ENCODE results near the gene KRTAP9-7.
"Not testable (repeated sequence)": the region's sequence is repeated elsewhere in the genome, so short reads cannot be mapped to it uniquely, and the experiment has no call there.

KRTAP9-7 gene

DNA sequence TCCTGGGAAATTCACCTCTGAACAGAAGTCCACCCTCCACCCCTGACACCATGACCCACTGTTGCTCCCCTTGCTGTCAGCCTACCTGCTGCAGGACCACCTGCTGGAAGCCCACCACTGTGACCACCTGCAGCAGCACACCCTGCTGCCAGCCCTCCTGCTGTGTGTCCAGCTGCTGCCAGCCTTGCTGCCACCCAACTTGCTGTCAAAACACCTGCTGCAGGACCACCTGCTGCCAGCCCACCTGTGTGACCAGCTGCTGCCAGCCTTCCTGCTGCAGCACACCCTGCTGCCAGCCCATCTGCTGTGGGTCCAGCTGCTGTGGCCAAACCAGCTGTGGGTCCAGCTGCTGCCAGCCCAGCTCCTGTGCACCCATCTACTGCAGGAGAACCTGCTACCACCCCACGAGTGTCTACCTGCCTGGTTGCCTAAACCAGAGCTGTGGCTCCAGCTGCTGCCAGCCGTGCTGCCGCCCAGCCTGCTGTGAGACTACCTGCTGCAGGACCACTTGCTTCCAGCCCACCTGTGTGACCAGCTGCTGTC is at the start of gene KRTAP9-7:
Gene KRTAP9-7 (plus strand): TSS at position 51 of the 543 bp plus-strand sequence. CDS start 0 bp downstream, at position 51.
- DNase-seq: not testable (repeated sequence)

- DNase-seq: no peak
These were observed 49.4 kb upstream of the KRTAP9-7 start for GRCh38 chr17:41226051-41226450.

DNA sequence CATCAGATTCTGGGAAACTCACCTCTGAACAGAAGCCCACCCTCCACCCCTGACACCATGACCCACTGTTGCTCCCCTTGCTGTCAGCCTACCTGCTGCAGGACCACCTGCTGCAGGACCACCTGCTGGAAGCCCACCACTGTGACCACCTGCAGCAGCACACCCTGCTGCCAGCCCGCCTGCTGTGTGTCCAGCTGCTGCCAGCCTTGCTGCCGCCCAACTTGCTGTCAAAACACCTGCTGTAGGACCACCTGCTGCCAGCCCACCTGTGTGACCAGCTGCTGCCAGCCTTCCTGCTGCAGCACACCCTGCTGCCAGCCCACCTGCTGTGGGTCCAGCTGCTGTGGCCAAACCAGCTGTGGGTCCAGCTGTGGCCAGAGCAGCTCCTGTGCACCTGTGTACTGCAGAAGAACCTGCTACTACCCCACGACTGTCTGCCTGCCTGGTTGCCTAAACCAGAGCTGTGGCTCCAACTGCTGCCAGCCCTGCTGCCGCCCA is 48.9 kb upstream of the KRTAP9-7 start, which contains the start of gene KRTAP9-2:
Gene KRTAP9-2 (plus strand): TSS at position 51 of the 498 bp plus-strand sequence. CDS start 7 bp downstream, at position 58.
- not testable (repeated sequence) for DNase-seq

GRCh38 chr17:41230094-41230493 is 45.4 kb upstream of the KRTAP9-7 start:
- no peak for DNase-seq

DNA sequence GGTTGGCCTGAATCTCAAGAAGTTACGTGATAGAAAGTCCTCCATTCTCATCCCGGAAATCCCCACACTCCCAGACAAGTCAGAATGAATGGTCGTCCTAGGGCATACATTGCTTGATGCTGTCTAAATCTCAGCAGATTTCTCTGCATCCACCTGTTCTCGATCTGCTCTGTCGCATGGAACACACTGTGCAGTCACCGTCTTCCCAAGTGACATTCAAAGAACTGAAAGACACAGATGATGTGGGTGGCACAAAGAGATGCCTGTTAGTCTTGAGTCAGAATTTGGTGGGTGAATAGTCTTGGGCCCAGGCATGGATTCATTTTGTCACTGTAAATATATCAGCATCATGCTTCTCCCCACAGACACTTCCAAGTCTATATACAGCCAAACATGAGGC is 43.8 kb upstream of the KRTAP9-7 start:
- DNase-seq: no peak

GRCh38 chr17:41232399-41233105 is 42.9 kb upstream of the KRTAP9-7 start, which contains the start of gene KRTAP9-3:
KRTAP9-3 (plus strand) TSS chr17:41232449; CDS start chr17:41232502, 53 bp downstream.
- not testable (repeated sequence) for DNase-seq

GRCh38 chr17:41237116-41237515 is 38.4 kb upstream of the KRTAP9-7 start:
- not testable (repeated sequence) for DNase-seq

- DNase-seq: not testable (repeated sequence)
These were observed 37.5 kb upstream of the KRTAP9-7 start, which contains the start of gene KRTAP9-8 for GRCh38 chr17:41237949-41238437. KRTAP9-8 (plus strand) TSS chr17:41237999; CDS start chr17:41238052, 53 bp downstream.

DNA sequence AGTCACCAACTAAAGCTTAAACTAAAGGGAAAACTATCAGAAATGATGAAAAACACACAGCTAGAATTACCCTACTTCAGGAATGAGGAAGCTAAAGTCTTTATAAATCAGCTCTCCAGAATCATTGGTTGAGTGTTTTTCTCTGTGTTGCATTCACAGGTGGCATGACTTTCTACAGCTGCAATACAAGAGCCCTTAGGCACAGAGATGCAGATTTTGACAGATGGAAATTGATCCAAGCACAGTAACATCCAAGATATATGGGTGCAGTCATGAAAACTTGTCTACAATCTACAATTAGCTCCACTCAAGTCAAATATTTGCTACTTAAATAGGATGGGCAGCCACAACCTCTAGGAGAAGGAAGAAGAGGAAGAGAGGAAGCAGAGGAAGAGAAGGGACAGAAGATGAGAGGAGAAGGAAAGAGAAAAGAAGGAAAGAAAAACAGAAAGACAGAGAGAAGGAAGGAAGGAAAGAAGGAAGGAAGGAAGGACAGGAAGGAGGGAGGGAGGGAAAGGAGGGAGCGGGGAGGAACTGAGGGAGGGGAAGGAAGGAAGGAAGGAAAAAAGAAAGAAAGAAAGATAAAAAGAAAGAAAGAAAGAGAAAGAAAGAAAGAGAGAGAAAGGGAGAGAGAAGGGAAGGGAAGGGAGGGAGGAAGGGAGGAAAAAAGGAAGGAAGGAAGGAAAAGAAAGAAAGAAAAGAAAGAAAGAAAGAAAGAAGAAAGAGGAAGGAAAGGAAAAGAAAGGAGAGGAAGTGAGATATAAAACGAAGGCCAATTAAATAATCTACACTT is 28.3 kb upstream of the KRTAP9-7 start:
- not testable (repeated sequence) for DNase-seq

DNA sequence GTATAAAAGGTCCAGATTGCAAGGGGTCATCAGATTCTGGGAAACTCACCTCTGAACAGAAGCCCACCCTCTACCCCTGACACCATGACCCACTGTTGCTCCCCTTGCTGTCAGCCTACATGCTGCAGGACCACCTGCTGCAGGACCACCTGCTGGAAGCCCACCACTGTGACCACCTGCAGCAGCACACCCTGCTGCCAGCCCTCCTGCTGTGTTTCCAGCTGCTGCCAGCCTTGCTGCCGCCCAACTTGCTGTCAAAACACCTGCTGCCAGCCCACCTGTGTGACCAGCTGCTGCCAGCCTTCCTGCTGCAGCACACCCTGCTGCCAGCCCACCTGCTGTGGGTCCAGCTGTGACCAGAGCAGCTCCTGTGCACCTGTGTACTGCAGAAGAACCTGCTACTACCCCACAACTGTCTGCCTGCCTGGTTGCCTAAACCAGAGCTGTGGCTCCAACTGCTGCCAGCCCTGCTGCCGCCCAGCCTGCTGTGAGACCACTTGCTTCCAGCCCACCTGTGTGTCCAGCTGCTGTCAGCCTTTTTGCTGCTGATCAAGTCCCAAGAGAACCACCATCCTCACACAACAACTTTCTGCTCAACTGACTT is 25.8 kb upstream of the KRTAP9-7 start, which contains the start of gene KRTAP9-4:
Gene KRTAP9-4 (plus strand): TSS at position 51 of the 604 bp plus-strand sequence. CDS start 34 bp downstream, at position 85.
- DNase-seq: not testable (repeated sequence)

DNA sequence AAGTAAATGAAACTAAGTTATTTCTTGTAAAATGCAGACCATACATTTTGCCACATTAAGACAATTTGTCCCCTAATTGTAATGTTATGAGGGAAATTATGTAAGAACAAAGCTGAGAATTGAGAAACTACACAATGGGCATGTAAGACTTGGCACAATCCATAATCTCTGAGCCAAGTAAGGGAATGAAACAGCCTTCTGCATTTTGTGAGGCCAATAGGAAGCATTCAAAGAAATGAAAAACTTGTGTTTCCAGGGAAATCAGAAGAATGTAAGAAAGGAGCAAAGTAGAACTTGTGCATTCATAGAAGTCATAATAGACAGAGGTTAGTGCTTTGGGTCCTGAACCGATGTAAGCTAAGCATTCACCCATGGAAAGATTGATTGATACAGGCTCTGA is 24.2 kb upstream of the KRTAP9-7 start:
- no peak for DNase-seq

DNA sequence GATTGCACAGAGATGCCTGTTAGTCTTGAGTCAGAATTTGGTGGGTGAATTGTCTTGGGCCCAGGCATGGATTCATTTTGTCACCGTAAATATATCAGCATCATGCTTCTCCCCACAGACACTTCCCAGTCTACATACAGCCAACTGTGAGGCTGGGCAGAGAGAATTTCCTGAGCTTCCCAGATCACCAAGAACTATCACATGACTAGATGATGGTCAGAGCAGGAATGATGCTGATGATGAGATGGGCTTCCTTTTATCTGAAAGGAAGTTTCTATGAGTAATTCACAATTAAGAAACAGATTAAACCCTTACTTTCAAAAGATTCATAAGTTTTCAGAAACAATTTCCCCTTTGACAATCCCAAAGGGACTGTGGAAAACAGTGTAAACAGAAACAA is 20.6 kb upstream of the KRTAP9-7 start:
- DNase-seq: no peak

GRCh38 chr17:41255381-41256290 is 19.9 kb upstream of the KRTAP9-7 start, which contains the start of gene KRTAP9-9:
KRTAP9-9 (plus strand) TSS chr17:41255384.
- not testable (repeated sequence) for DNase-seq

GRCh38 chr17:41256291-41256685 is 19.2 kb upstream of the KRTAP9-7 start:
- no peak for DNase-seq

GRCh38 chr17:41258406-41258805 is 17.1 kb upstream of the KRTAP9-7 start:
- DNase-seq: no peak

GRCh38 chr17:41263212-41263611 is 12.3 kb upstream of the KRTAP9-7 start:
- DNase-seq: no peak

GRCh38 chr17:41264599-41264998 is 10.9 kb upstream of the KRTAP9-7 start:
- DNase-seq: no peak

- no peak for DNase-seq
These were observed 10.4 kb upstream of the KRTAP9-7 start, which contains the start of gene KRTAP9-6 for GRCh38 chr17:41265078-41265477. KRTAP9-6 (plus strand) TSS chr17:41265378; CDS start chr17:41265378, 0 bp downstream.

DNA sequence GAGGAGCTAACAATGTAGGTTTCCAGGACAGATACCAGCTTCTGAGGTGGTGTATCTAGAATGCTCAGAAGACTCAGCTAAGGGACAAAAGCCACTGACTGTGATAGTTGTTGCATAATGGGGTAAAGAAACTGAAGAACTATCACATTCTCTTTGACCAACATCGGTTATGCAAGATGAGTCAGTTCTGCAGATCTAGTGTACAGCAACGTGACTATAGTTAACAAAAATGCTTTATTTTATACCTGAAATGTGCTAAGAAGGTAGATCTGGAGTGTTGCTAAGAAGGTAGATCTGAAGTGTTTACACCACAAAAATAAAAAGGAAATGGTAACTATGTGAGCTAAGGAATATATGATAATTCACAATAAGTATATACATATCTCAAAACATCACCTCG is 7.8 kb upstream of the KRTAP9-7 start:
- DNase-seq: no peak

- not testable (repeated sequence) for DNase-seq
These were observed 4.2 kb upstream of the KRTAP9-7 start for GRCh38 chr17:41271323-41271722.

DNA sequence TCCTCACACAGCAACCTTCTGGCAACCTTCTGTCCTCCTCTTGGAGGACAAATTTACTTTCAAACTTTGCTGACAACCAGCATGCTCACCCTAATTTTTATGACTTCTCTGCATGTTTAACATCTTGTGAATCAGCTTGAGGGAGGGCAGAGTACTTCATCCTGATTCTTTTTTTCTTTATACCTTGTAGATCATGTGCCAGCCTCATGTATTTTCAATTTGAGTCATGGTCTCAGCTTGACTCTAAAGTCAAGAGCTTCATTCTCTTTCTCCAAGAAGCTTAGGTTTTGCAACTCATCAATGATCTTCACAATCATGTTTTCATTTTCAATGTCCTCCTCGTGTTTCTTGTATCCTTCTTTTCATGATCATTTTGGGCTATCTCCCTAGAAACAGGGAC is 3.6 kb upstream of the KRTAP9-7 start:
- DNase-seq: no peak
